Measurements from ENCODE around the gene HOXA3. TPM values are rescaled to one million over a fixed set of nuclear protein-coding genes. Genes with fewer than 3 reads are reported as not detected.

Gene HOXA3
- total and polyA plus RNA-seq, 2 of the 8 experiments (the other 6 are each of a cell fraction or from before 2014, with no cell fraction given) = not detected

DNA sequence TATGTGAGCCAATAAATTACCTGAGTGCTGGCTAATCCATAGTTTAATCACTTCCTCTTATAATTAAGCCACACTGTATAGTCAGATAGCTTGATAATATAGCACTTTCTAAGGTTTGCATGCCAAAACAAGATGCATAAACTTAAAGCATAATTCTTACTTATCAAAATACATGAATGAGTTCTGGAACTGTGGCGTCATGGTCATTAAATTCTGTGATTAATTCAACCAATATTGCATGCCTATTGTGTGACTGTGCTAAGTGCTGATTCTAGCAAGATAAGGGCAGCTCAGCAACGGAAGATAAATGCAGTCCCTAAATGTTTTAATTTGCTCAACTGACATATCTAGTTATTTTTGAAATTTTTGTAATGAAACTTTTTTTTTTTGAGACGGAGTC lies 86.2 kb downstream of the HOXA3 start:
- Histone ChIP-seq H2BK15ac (ENCODE audit: low read length) (no peak overlapping the region), H3K18ac (ENCODE audit: extremely low read depth, low read length) (no peak overlapping the region), H3K27me3 (replicated peaks in 1 of 4; ENCODE audit: control insufficient read depth in 3 of 4, extremely low read depth in 1 of 4, insufficient read depth in 3 of 4, low read length in 3 of 4) (no peaks in the 10 kb centered on the region), H2BK5ac (ENCODE audit: low read depth, low read length) (no peak overlapping the region), H3K27ac (ENCODE audit: low read depth, low read length) (no peak overlapping the region), H3K4me1 (replicated peaks in 1 of 4; ENCODE audit: control insufficient read depth in 3 of 4, insufficient read depth in 4 of 4, low read length in 3 of 4) (no peaks in the 10 kb centered on the region), H4K5ac (ENCODE audit: insufficient read length, low read depth, low read length) (no peak overlapping the region), H3K9me3 (ENCODE audit: insufficient read depth in 2 of 2, low read depth in 1 of 2, low read length in 1 of 2) (no peaks in the 10 kb centered on the region), H2AK5ac (ENCODE audit: low read depth, low read length) (no peak overlapping the region), H3K23me2 (ENCODE audit: low read depth, low read length) (no peaks in the 10 kb centered on the region), H2BK20ac (ENCODE audit: low read length) (no peak overlapping the region), H3K79me2 (ENCODE audit: control insufficient read depth in 1 of 2, insufficient read depth in 2 of 2, low read length in 2 of 2) (no peaks in the 10 kb centered on the region), H2BK12ac (ENCODE audit: low read depth, low read length) (no peak overlapping the region), H3K36me3 (ENCODE audit: control insufficient read depth in 2 of 4, insufficient read depth in 4 of 4, low read length in 3 of 4) (no peaks in the 10 kb centered on the region), H3K56ac (replicated peaks; ENCODE audit: insufficient read length, low read depth, low read length) (no peak overlapping the region), H3K4me2 (ENCODE audit: insufficient read depth in 1 of 2, low read depth in 2 of 2, low read length in 2 of 2) (no peak overlapping the region), H3K4ac (replicated peaks; ENCODE audit: insufficient read length, low read depth, low read length) (no peak overlapping the region), H4K8ac (ENCODE audit: extremely low read depth, insufficient read depth, low read length) (no peak overlapping the region), H3K9ac (replicated peaks in 1 of 4; ENCODE audit: extremely low read depth in 1 of 4, low read depth in 3 of 4, low read length in 3 of 4) (no peak overlapping the region), H3K4me3 (ENCODE audit: extremely low read depth in 1 of 4, insufficient read depth in 2 of 4, low read depth in 3 of 4, low read length in 4 of 4) (no peak overlapping the region), H3K79me1 (ENCODE audit: low read depth, low read length) (no peaks in the 10 kb centered on the region), H2AFZ (ENCODE audit: low read length) (no peak overlapping the region), H3K14ac (ENCODE audit: insufficient read length) (no peak overlapping the region), H4K20me1 (replicated peaks in 1 of 2; ENCODE audit: control insufficient read depth in 1 of 2, insufficient read depth in 2 of 2, low read length in 2 of 2) (no peaks in the 10 kb centered on the region), H3K23ac (ENCODE audit: insufficient read length) (no peak overlapping the region), H4K91ac (replicated peaks; ENCODE audit: insufficient read length, low read length) (no peak overlapping the region), H2BK120ac (replicated peaks; ENCODE audit: low read depth, low read length) (no peak overlapping the region)
- WGBS, 2 experiments (ENCODE audit: extremely low coverage in 1 of 2, insufficient coverage in 1 of 2, insufficient read length in 1 of 2, insufficient replicate concordance in 2 of 2, low coverage in 1 of 2, low lambda C conversion rate in 2 of 2, missing lambda C conversion rate in 1 of 2) = 88% methylated on average over 3 of the region's 3 CpGs; no CpG with 5 or more reads in 1 of the 2 experiments
- ChIA-PET POLR2A (ENCODE audit: partially characterized antibody) (no interaction called here), CTCF (ENCODE audit: partially characterized antibody) (interaction anchor here (2.3 kb wide), 1 partner anchor 11 kb away, joined by 7 read pairs; no protein-coding TSS in a partner anchor)
- FAIRE-seq (no peak), DNase-seq (ENCODE audit: low read depth in 1 of 2, low spot score in 2 of 2) (no peak)
- TF ChIP-seq TEAD4 (IDR thresholded peaks at IDR 0.05; ENCODE audit: low read depth, low read length) (no peak), SP1 (IDR thresholded peaks at IDR 0.05; ENCODE audit: low read depth, low read length) (no peak), MAFK (IDR thresholded peaks at IDR 0.05; ENCODE audit: low read depth, low read length) (no peak), BACH1 (IDR thresholded peaks at IDR 0.05; ENCODE audit: low read length) (no peak), HDAC2 (IDR thresholded peaks at IDR 0.05; ENCODE audit: borderline replicate concordance in 1 of 2, low read depth in 2 of 2, low read length in 2 of 2) (no peak), TAF1 (IDR thresholded peaks at IDR 0.05; ENCODE audit: low read depth, low read length) (no peak), KDM4A (IDR thresholded peaks at IDR 0.05; ENCODE audit: low read depth, low read length, severe bottlenecking) (no peak), BRCA1 (IDR thresholded peaks at IDR 0.05; ENCODE audit: low read depth, low read length) (no peak), RNF2 (IDR thresholded peaks at IDR 0.05; ENCODE audit: borderline replicate concordance, low read depth, low read length, missing control alignments, poor library complexity, severe bottlenecking) (no peak), GTF2F1 (IDR thresholded peaks at IDR 0.05; ENCODE audit: borderline replicate concordance, low read depth, low read length) (no peak), POLR2AphosphoS5 (IDR thresholded peaks at IDR 0.05; ENCODE audit: low read depth, low read length) (no peak), SIX5 (IDR thresholded peaks at IDR 0.05; ENCODE audit: low read depth, low read length) (no peak)
- TF ChIP-seq, protein P1, sequence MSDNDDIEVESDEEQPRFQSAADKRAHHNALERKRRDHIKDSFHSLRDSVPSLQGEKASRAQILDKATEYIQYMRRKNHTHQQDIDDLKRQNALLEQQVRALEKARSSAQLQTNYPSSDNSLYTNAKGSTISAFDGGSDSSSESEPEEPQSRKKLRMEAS (IDR thresholded peaks at IDR 0.05) = no peak
- TF ChIP-seq, protein P2, sequence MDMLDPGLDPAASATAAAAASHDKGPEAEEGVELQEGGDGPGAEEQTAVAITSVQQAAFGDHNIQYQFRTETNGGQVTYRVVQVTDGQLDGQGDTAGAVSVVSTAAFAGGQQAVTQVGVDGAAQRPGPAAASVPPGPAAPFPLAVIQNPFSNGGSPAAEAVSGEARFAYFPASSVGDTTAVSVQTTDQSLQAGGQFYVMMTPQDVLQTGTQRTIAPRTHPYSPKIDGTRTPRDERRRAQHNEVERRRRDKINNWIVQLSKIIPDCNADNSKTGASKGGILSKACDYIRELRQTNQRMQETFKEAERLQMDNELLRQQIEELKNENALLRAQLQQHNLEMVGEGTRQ (IDR thresholded peaks at IDR 0.05; ENCODE audit: low read length) = no peak
